ENCODE results near the gene DMBX1.

DNA sequence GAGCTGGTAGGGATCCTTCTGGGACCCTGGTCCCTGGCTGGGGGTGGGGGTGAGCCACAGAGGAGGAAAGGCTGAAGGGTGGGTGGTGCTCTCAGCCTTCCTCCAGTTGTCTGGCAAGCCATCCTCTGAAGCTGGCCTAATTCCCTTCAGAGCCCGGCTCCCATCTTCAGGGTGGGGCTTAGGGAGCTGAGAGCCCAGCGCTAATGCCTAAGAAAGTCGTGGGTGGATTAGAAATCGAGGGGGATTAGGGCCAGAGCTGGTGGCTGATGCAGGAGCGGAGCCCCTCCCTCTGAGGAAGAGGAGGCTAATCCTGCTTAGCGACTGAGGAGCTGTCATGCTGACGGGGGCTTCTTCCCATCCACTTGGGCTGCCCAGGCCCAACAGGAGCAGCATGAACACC, 30.8 kb upstream of the DMBX1 start:
- TF ChIP-seq, protein P1, sequence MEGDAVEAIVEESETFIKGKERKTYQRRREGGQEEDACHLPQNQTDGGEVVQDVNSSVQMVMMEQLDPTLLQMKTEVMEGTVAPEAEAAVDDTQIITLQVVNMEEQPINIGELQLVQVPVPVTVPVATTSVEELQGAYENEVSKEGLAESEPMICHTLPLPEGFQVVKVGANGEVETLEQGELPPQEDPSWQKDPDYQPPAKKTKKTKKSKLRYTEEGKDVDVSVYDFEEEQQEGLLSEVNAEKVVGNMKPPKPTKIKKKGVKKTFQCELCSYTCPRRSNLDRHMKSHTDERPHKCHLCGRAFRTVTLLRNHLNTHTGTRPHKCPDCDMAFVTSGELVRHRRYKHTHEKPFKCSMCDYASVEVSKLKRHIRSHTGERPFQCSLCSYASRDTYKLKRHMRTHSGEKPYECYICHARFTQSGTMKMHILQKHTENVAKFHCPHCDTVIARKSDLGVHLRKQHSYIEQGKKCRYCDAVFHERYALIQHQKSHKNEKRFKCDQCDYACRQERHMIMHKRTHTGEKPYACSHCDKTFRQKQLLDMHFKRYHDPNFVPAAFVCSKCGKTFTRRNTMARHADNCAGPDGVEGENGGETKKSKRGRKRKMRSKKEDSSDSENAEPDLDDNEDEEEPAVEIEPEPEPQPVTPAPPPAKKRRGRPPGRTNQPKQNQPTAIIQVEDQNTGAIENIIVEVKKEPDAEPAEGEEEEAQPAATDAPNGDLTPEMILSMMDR (IDR thresholded peaks at IDR 0.05): no peak
- TF ChIP-seq POLR2AphosphoS5 (IDR thresholded peaks at IDR 0.05) (no peak), EP300 (IDR thresholded peaks at IDR 0.05) (no peak)

Measured in suprapubic skin (tissue), 4 donors.